ENCODE results near the gene RTF2.
"Not testable (repeated sequence)": the region's sequence is repeated elsewhere in the genome, so short reads cannot be mapped to it uniquely, and the experiment has no call there.

Gene RTF2

DNA sequence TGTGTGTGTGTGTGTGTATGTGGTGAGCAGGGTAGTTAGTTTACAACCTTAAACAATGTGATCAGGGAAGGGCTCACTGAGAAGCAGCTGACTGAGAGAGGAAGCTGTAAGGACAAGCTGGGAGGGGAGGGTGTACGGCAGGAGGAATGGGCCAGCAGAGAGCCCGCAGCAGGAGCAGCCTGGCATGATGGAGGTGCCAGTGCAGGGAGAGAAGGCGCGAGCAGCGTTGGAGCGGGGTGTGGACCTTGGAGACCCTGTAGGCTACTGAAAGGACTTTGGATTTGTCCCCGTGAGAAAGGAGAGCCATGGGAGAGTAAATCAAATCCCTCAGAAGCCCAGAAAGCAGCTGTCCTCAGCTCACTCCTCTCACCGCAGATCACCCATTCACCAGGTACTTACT is 83.1 kb downstream of the RTF2 start:
- TF ChIP-seq, protein P1, sequence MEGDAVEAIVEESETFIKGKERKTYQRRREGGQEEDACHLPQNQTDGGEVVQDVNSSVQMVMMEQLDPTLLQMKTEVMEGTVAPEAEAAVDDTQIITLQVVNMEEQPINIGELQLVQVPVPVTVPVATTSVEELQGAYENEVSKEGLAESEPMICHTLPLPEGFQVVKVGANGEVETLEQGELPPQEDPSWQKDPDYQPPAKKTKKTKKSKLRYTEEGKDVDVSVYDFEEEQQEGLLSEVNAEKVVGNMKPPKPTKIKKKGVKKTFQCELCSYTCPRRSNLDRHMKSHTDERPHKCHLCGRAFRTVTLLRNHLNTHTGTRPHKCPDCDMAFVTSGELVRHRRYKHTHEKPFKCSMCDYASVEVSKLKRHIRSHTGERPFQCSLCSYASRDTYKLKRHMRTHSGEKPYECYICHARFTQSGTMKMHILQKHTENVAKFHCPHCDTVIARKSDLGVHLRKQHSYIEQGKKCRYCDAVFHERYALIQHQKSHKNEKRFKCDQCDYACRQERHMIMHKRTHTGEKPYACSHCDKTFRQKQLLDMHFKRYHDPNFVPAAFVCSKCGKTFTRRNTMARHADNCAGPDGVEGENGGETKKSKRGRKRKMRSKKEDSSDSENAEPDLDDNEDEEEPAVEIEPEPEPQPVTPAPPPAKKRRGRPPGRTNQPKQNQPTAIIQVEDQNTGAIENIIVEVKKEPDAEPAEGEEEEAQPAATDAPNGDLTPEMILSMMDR (IDR thresholded peaks at IDR 0.05): no peak
- H3K27me3 Mint-ChIP-seq (ENCODE audit: low read depth, poor library complexity): peaks cover 7% of the 10 kb centered on the region
- DNase-seq: no peak
- H3K4me1 Mint-ChIP-seq: peaks cover 10% of the 10 kb centered on the region
- no peak overlapping the region for H3K27ac Mint-ChIP-seq
- peaks cover 20% of the 10 kb centered on the region for H3K9me3 Mint-ChIP-seq
- H3K36me3 Mint-ChIP-seq (ENCODE audit: low read depth): peaks cover 4% of the 10 kb centered on the region
- H3K4me3 Mint-ChIP-seq: no peak overlapping the region

DNA sequence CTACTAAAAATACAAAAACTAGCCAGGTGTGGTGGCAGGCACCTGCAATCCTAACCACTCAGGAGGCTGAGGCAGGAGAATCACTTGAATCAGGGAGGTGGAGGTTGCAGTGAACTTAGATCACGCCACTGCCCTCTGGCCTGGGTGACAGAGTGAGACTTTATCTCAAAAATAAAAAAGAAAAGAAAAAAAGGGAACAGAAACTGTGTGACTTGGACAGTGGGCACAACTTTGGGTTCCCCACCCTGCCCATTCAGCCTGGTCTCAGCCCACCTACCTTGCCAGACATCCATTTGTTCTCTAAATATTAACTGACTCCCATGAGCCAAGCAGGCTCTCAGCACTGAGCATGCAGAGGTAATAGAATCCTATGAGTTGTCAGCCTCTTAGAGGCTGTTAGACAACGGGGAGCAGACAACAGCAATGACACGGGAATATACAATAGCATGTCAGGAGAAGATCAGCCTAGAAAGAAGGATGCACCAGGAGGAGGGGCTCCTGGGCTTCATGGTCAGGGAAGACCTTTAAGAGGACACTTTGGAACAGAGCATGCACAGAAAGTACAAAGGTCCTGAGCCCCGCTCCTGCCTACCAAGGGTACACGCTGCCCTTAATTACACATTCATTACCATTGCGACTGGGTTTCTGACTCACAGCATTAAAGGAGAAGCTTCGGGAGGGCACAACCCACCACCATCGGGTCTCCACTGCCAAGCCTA is 84.6 kb downstream of the RTF2 start:
- peaks cover 4% of the 10 kb centered on the region for H3K27me3 Mint-ChIP-seq (ENCODE audit: low read depth, poor library complexity)
- H3K36me3 Mint-ChIP-seq (ENCODE audit: low read depth): no peaks in the 10 kb centered on the region
- H3K4me1 Mint-ChIP-seq: peaks cover 10% of the 10 kb centered on the region
- DNase-seq: no peak
- no peak overlapping the region for H3K4me3 Mint-ChIP-seq
- TF ChIP-seq, protein P1 (IDR thresholded peaks at IDR 0.05): no peak
- H3K9me3 Mint-ChIP-seq: peaks cover 10% of the 10 kb centered on the region
- no peak overlapping the region for H3K27ac Mint-ChIP-seq

DNA sequence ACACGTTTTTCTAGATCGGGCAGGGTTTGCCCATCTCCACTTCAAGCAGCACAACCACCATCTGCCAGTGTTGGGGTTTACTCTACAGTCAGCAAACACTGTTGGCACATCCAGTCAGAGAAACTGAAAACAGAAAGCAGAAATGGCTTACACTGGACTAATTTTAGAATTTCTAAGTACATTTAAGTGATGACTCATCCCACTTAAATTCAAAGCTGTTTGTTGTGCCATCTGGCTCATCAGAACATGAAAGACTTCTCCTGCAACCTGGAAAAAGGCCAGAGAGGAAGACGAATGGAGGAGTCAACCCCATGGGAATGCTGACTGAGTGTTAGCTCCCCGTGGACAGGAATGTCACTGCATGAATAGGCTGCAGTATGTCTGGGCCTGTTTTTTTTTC is 86.4 kb downstream of the RTF2 start:
- Mint-ChIP-seq H3K36me3 (ENCODE audit: low read depth) (no peaks in the 10 kb centered on the region), H3K4me1 (peaks cover 10% of the 10 kb centered on the region), H3K27me3 (ENCODE audit: low read depth, poor library complexity) (peaks cover 4% of the 10 kb centered on the region), H3K4me3 (no peak overlapping the region), H3K9me3 (no peaks in the 10 kb centered on the region), H3K27ac (no peak overlapping the region)
- DNase-seq: no peak
- TF ChIP-seq, protein P1 (IDR thresholded peaks at IDR 0.05): no peak

DNA sequence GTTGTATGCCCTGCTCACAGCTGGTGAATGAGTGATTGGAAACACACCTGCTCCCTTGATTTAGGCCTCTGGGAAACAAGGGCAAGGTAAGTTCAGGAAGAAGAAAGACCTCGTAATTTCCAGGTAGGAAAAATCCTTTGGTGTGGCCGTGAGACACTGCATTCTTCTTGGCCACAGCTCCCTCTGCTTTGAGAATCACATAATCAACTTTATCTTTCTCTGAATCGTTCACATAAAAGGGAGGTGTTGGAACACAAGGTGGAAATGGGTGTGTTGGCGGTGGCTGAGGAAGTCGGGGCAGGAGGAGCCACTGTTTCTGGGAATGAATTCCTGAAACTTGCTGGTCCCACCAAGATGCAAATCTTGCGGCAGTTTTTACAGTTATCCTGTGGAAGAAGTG is 90.5 kb downstream of the RTF2 start:
- Mint-ChIP-seq H3K36me3 (ENCODE audit: low read depth) (no peaks in the 10 kb centered on the region), H3K27me3 (ENCODE audit: low read depth, poor library complexity) (peaks cover 4% of the 10 kb centered on the region), H3K4me1 (no peaks in the 10 kb centered on the region), H3K27ac (no peak overlapping the region), H3K4me3 (no peak overlapping the region), H3K9me3 (no peaks in the 10 kb centered on the region)
- TF ChIP-seq, protein P1 (IDR thresholded peaks at IDR 0.05): no peak
- DNase-seq: no peak

DNA sequence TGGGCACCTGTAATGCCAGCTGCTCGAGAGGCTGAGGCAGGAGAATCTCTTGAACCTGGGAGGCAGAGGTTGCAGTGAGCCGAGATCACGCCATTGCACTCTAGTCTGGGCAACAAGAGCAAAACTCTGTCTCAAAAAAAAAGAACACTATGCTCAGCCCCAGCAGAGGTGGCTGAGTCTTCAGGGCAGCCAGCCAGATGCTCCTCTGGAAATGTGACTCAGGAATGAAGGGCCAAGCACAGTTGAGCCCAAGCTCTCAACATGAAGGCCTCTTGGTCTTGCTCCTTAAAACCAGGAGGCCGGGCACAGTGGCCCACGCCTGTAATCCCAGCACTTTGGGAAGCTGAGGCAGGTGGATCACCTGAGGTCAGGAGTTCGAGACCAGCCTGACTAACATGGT is 96.1 kb downstream of the RTF2 start:
- not testable (repeated sequence) for H3K4me3 Mint-ChIP-seq; DNase-seq; H3K4me1 Mint-ChIP-seq; H3K9me3 Mint-ChIP-seq; H3K27ac Mint-ChIP-seq; H3K36me3 Mint-ChIP-seq (ENCODE audit: low read depth); H3K27me3 Mint-ChIP-seq (ENCODE audit: low read depth, poor library complexity)

DNA sequence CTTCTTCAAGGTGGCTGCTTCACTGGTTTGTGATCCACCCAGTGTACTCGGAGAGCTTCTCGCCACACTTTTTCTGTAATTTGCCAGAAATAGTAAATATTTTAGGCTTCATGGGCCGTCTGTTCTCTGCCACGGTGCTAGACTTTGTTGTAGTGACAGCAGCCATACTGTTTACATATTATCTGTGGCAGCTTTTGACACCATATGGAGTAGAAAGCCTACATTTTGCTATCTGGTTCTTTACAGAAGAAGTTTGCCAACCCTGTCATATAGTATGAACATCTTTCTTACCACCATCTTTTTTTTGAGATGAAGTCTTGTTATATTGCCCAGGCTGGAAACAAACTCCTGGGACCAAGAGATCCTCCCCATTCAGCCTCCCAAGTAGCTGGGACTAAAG is 97.1 kb downstream of the RTF2 start:
- H3K27ac Mint-ChIP-seq: no peak overlapping the region
- no peaks in the 10 kb centered on the region for H3K4me1 Mint-ChIP-seq
- no peak for DNase-seq
- TF ChIP-seq, protein P1 (IDR thresholded peaks at IDR 0.05): no peak
- H3K27me3 Mint-ChIP-seq (ENCODE audit: low read depth, poor library complexity): peaks cover 6% of the 10 kb centered on the region
- no peak overlapping the region for H3K4me3 Mint-ChIP-seq
- H3K36me3 Mint-ChIP-seq (ENCODE audit: low read depth): no peaks in the 10 kb centered on the region
- H3K9me3 Mint-ChIP-seq: no peaks in the 10 kb centered on the region

Measured in nephron progenitor cell (in vitro differentiated cells).